ENCODE measurements around the gene ADAMTSL2. TPM values are rescaled to one million over a fixed set of nuclear protein-coding genes. Genes with fewer than 3 reads are reported as not detected.

ADAMTSL2 gene
- polyA plus RNA-seq, 1 experiment, result not detected

- Histone ChIP-seq H3K27me3 (ENCODE audit: control insufficient read depth, insufficient read depth, low read length) (peaks cover 20% of the 10 kb centered on the region), H3K4me3 (ENCODE audit: low read depth, low read length) (no peak overlapping the region), H3K36me3 (ENCODE audit: control insufficient read depth, insufficient read depth, low read length) (no peaks in the 10 kb centered on the region)
- ChIA-PET POLR2A (no interaction called here), CTCF (no interaction called here)
- TF ChIP-seq CTCF (IDR thresholded peaks at IDR 0.05; ENCODE audit: insufficient read depth, low read depth, low read length), result no peak
- no peak for DNase-seq (ENCODE audit: low read depth)
Measured at GRCh38 chr9:133579601-133580418, 45.3 kb downstream of the ADAMTSL2 start.

GRCh38 chr9:133580419-133580738 lies 45.9 kb downstream of the ADAMTSL2 start:
- Histone ChIP-seq H3K4me3 (ENCODE audit: low read depth, low read length) (no peak overlapping the region), H3K27me3 (ENCODE audit: control insufficient read depth, insufficient read depth, low read length) (peaks cover 23% of the 10 kb centered on the region), H3K36me3 (ENCODE audit: control insufficient read depth, insufficient read depth, low read length) (no peaks in the 10 kb centered on the region)
- TF ChIP-seq CTCF (IDR thresholded peaks at IDR 0.05; ENCODE audit: insufficient read depth, low read depth, low read length), result no peak
- no peak for DNase-seq (ENCODE audit: low read depth)
- ChIA-PET POLR2A (no interaction called here), CTCF (no interaction called here)

- H3K27me3 ChIP-seq (ENCODE audit: control insufficient read depth, insufficient read depth, low read length), result peaks cover 28% of the 10 kb centered on the region
Measured at GRCh38 chr9:133581011-133581410, 46.5 kb downstream of the ADAMTSL2 start.

GRCh38 chr9:133581513-133582343 lies 47.2 kb downstream of the ADAMTSL2 start:
- POLR2A ChIA-PET, result no interaction called here
- Histone ChIP-seq H3K4me3 (ENCODE audit: low read depth, low read length) (no peak overlapping the region), H3K27me3 (ENCODE audit: control insufficient read depth, insufficient read depth, low read length) (peaks cover 35% of the 10 kb centered on the region), H3K36me3 (ENCODE audit: control insufficient read depth, insufficient read depth, low read length) (no peaks in the 10 kb centered on the region)
- DNase-seq (ENCODE audit: low read depth), result no peak
- CTCF ChIA-PET, result interaction anchor here (1.2 kb wide), 1 partner anchor 161 kb away, joined by 3 read pairs; no protein-coding TSS in a partner anchor
- TF ChIP-seq CTCF (IDR thresholded peaks at IDR 0.05; ENCODE audit: insufficient read depth, low read depth, low read length), result no peak

More at GRCh38 chr9:133581011-133581410, 46.5 kb downstream of the ADAMTSL2 start:
- H3K36me3 ChIP-seq (ENCODE audit: control insufficient read depth, insufficient read depth, low read length), result no peaks in the 10 kb centered on the region
- POLR2A ChIA-PET, result no interaction called here
- DNase-seq (ENCODE audit: low read depth), result no peak
- no peak overlapping the region for H3K4me3 ChIP-seq (ENCODE audit: low read depth, low read length)
- CTCF ChIA-PET, result interaction anchor here (0.6 kb wide), 1 partner anchor 145 kb away, joined by 3 read pairs; no protein-coding TSS in a partner anchor
- no peak for TF ChIP-seq CTCF (IDR thresholded peaks at IDR 0.05; ENCODE audit: insufficient read depth, low read depth, low read length)

- ChIA-PET CTCF (interaction anchor here (1.2 kb wide), 1 partner anchor 160 kb away, joined by 3 read pairs; no protein-coding TSS in a partner anchor), POLR2A (no interaction called here)
- Histone ChIP-seq H3K4me3 (ENCODE audit: low read depth, low read length) (no peak overlapping the region), H3K36me3 (ENCODE audit: control insufficient read depth, insufficient read depth, low read length) (no peaks in the 10 kb centered on the region), H3K27me3 (ENCODE audit: control insufficient read depth, insufficient read depth, low read length) (peaks cover 35% of the 10 kb centered on the region)
- DNase-seq (ENCODE audit: low read depth), result no peak
- TF ChIP-seq CTCF (IDR thresholded peaks at IDR 0.05; ENCODE audit: insufficient read depth, low read depth, low read length), result no peak
Measured at GRCh38 chr9:133582501-133583045, 48.1 kb downstream of the ADAMTSL2 start.

Data from BJ (cell line).